ENCODE measurements around the gene SSBP2. TPM values are rescaled to one million over a fixed set of nuclear protein-coding genes. Genes with fewer than 3 reads are reported as not detected.

SSBP2 gene
- total and polyA plus RNA-seq, 2 donors (not counting 1 experiment from before 2014, with no cell fraction given), result 44.4 to 63.1 TPM

- H3K9ac ChIP-seq (ENCODE audit: insufficient read depth, low read length), result no peak overlapping the region
- no peak overlapping the region for H3K4me3 ChIP-seq (replicated peaks in 1 of 4; ENCODE audit: control extremely low read depth in 1 of 4, insufficient read depth in 1 of 4, low read depth in 3 of 4, low read length in 4 of 4)
- H3K27ac ChIP-seq (ENCODE audit: insufficient read depth, low read length), result no peak overlapping the region
- no peak for TF ChIP-seq EZH2 (IDR thresholded peaks at IDR 0.05; ENCODE audit: low read length, missing control alignments)
- TF ChIP-seq CTCF (conservative IDR thresholded peaks at IDR 0.05 in 1 of 2, IDR thresholded peaks at IDR 0.05 in 1 of 2; ENCODE audit: low read depth in 1 of 2, low read length in 2 of 2), result no peak
- H2AFZ ChIP-seq (ENCODE audit: low read length), result no peak overlapping the region
- no peaks in the 10 kb centered on the region for H4K20me1 ChIP-seq (ENCODE audit: control insufficient read depth, extremely low read depth, insufficient read depth, low read length)
- no peaks in the 10 kb centered on the region for H3K36me3 ChIP-seq (ENCODE audit: control insufficient read depth, insufficient read depth, low read length)
- H3K4me2 ChIP-seq (ENCODE audit: extremely low read depth, insufficient read depth, low read length), result no peak overlapping the region
- H3K9me3 ChIP-seq (ENCODE audit: control insufficient read depth, insufficient read depth, low read depth, low read length), result no peaks in the 10 kb centered on the region
- DNase-seq (ENCODE audit: low read depth in 2 of 2), result peak in 1 of 2 donors; percentile 33
- no peaks in the 10 kb centered on the region for H3K27me3 ChIP-seq (ENCODE audit: control insufficient read depth, insufficient read depth, low read length)
- no peaks in the 10 kb centered on the region for H3K4me1 ChIP-seq (ENCODE audit: control insufficient read depth, extremely low read depth, insufficient read depth, low read length)
- H3K79me2 ChIP-seq (ENCODE audit: control insufficient read depth, insufficient read depth, low read length), result no peaks in the 10 kb centered on the region
These were observed 216.5 kb downstream of the SSBP2 start for GRCh38 chr5:81534441-81534840.

- H3K27ac ChIP-seq (ENCODE audit: insufficient read depth, low read length), result no peak overlapping the region
These were observed 217.1 kb downstream of the SSBP2 start for GRCh38 chr5:81533629-81534405.

GRCh38 chr5:81530919-81531318, 220.0 kb downstream of the SSBP2 start:
- no peak for DNase-seq (ENCODE audit: low read depth in 2 of 2)

More at GRCh38 chr5:81533629-81534405, 217.1 kb downstream of the SSBP2 start:
- Histone ChIP-seq H3K4me1 (ENCODE audit: control insufficient read depth, extremely low read depth, insufficient read depth, low read length) (no peaks in the 10 kb centered on the region), H3K79me2 (ENCODE audit: control insufficient read depth, insufficient read depth, low read length) (no peaks in the 10 kb centered on the region), H3K27me3 (ENCODE audit: control insufficient read depth, insufficient read depth, low read length) (no peaks in the 10 kb centered on the region), H3K4me2 (ENCODE audit: extremely low read depth, insufficient read depth, low read length) (no peak overlapping the region), H3K9me3 (ENCODE audit: control insufficient read depth, insufficient read depth, low read depth, low read length) (no peaks in the 10 kb centered on the region), H2AFZ (ENCODE audit: low read length) (no peak overlapping the region), H4K20me1 (ENCODE audit: control insufficient read depth, extremely low read depth, insufficient read depth, low read length) (no peaks in the 10 kb centered on the region), H3K9ac (ENCODE audit: insufficient read depth, low read length) (no peak overlapping the region), H3K4me3 (replicated peaks in 1 of 4; ENCODE audit: control extremely low read depth in 1 of 4, insufficient read depth in 1 of 4, low read depth in 3 of 4, low read length in 4 of 4) (no peak overlapping the region), H3K36me3 (ENCODE audit: control insufficient read depth, insufficient read depth, low read length) (no peaks in the 10 kb centered on the region)
- TF ChIP-seq CTCF (conservative IDR thresholded peaks at IDR 0.05 in 1 of 2, IDR thresholded peaks at IDR 0.05 in 1 of 2; ENCODE audit: low read depth in 1 of 2, low read length in 2 of 2) (no peak), EZH2 (IDR thresholded peaks at IDR 0.05; ENCODE audit: low read length, missing control alignments) (no peak)
- no peak for DNase-seq (ENCODE audit: low read depth in 2 of 2)

More at GRCh38 chr5:81530919-81531318, 220.0 kb downstream of the SSBP2 start:
- Histone ChIP-seq H3K4me2 (ENCODE audit: extremely low read depth, insufficient read depth, low read length) (no peak overlapping the region), H3K9me3 (ENCODE audit: control insufficient read depth, insufficient read depth, low read depth, low read length) (no peaks in the 10 kb centered on the region), H4K20me1 (ENCODE audit: control insufficient read depth, extremely low read depth, insufficient read depth, low read length) (no peaks in the 10 kb centered on the region), H3K27me3 (ENCODE audit: control insufficient read depth, insufficient read depth, low read length) (no peaks in the 10 kb centered on the region), H2AFZ (ENCODE audit: low read length) (no peak overlapping the region), H3K9ac (ENCODE audit: insufficient read depth, low read length) (no peak overlapping the region), H3K4me1 (ENCODE audit: control insufficient read depth, extremely low read depth, insufficient read depth, low read length) (no peaks in the 10 kb centered on the region), H3K79me2 (ENCODE audit: control insufficient read depth, insufficient read depth, low read length) (no peaks in the 10 kb centered on the region), H3K36me3 (ENCODE audit: control insufficient read depth, insufficient read depth, low read length) (no peaks in the 10 kb centered on the region), H3K27ac (ENCODE audit: insufficient read depth, low read length) (no peak overlapping the region), H3K4me3 (replicated peaks in 1 of 4; ENCODE audit: control extremely low read depth in 1 of 4, insufficient read depth in 1 of 4, low read depth in 3 of 4, low read length in 4 of 4) (no peak overlapping the region)
- TF ChIP-seq CTCF (conservative IDR thresholded peaks at IDR 0.05 in 1 of 2, IDR thresholded peaks at IDR 0.05 in 1 of 2; ENCODE audit: low read depth in 1 of 2, low read length in 2 of 2), result no peak
- TF ChIP-seq EZH2 (IDR thresholded peaks at IDR 0.05; ENCODE audit: low read length, missing control alignments), result no peak
